Measurements from ENCODE around the gene SLC22A1.
"Not testable (repeated sequence)": the region's sequence is repeated elsewhere in the genome, so short reads cannot be mapped to it uniquely, and the experiment has no call there.

DNA sequence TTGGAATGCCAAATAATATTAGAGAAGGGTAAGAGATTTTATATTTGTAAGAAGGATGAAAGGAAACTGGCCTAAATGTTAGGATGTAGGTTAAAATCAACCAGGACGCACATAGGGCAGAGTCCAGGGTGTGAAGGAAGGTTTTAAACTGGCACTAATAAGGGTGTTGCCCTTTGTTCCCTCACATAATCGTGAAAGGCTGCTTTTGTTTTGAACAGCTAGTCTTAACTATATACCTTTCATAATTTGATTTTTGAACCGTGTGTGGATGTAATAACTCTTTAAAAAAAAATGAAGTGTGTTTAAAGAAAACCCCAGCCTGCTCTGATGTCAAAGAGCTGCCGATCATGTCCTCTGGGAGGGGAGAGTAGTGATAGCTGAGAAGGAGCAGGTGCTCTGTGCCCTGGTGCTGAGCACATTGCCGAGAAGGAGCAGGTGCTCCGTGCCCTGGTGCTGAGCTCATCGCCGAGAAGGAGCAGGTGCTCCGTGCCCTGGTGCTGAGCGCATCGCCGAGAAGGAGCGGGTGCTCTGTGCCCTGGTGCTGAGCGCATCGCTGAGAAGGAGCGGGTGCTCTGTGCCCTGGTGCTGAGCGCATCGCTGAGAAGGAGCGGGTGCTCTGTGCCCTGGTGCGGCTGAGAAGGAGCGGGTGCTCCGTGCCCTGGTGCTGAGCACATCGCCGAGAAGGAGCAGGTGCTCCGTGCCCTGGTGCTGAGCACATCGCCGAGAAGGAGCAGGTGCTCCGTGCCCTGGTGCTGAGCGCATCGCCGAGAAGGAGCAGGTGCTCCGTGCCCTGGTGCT is 31.0 kb upstream of the SLC22A1 start:
- not testable (repeated sequence) for TF ChIP-seq CTCF, POLR2A (IDR thresholded peaks at IDR 0.05)

All from adrenal gland (tissue), 5 donors.